GM12891 (cell line): ENCODE results near the gene MT1A.
"Not testable (repeated sequence)": the region's sequence is repeated elsewhere in the genome, so short reads cannot be mapped to it uniquely, and the experiment has no call there.

Experiments used
- DNase-seq: peaks from one replicate; pipeline ENCODE4 v3.0.0; 2011; ENCODE audit warnings: low spot score; ENCODE audit not compliant: insufficient read length
- FAIRE-seq: peaks from 2 replicates; lab custom pipeline; 2011; peaks lifted over from hg19 to GRCh38; lab: Jason Lieb, UNC
- PAX5 ChIP-seq: IDR thresholded peaks from 2 replicates; pipeline ENCODE4 v1.6.1; 2011; ENCODE audit warnings: low read length, moderate library complexity, mild to moderate bottlenecking; ENCODE audit not compliant: insufficient read depth, severe bottlenecking
- POLR2A ChIP-seq: IDR thresholded peaks from 2 replicates; pipeline ENCODE4 v1.6.1; 2011; ENCODE audit warnings: low read depth, low read length, control low read depth
- POLR2AphosphoS5 ChIP-seq: IDR thresholded peaks from 2 replicates; pipeline ENCODE4 v1.6.1; 2011; ENCODE audit warnings: low read depth, low read length, control low read depth
- POU2F2 ChIP-seq: IDR thresholded peaks from 2 replicates; pipeline ENCODE4 v1.6.1; 2011; ENCODE audit warnings: low read depth, mild to moderate bottlenecking, control low read depth, low read length, moderate library complexity
- SPI1 ChIP-seq: IDR thresholded peaks from 2 replicates; pipeline ENCODE4 v1.6.1; 2011; ENCODE audit warnings: low read depth, low read length, control low read depth
- TAF1 ChIP-seq: IDR thresholded peaks from 2 replicates; pipeline ENCODE4 v1.6.1; 2011; ENCODE audit warnings: low read depth, low read length, control low read depth

Gene MT1A

GRCh38 chr16:56649820-56650219 lies 11.4 kb downstream of the MT1A start:
- FAIRE-seq = no peak
- no peak for DNase-seq
- no peak for TF ChIP-seq POLR2AphosphoS5
- TF ChIP-seq POU2F2 = no peak
- no peak for TF ChIP-seq SPI1
- no peak for TF ChIP-seq TAF1
- no peak for TF ChIP-seq POLR2A
- TF ChIP-seq PAX5 = no peak

- DNase-seq (no peak), FAIRE-seq (no peak)
- TF ChIP-seq PAX5 (no peak), TAF1 (no peak), SPI1 (no peak), POLR2A (no peak), POU2F2 (no peak)
These were observed 13.1 kb downstream of the MT1A start, which contains the start of gene MT1B for GRCh38 chr16:56651586-56651985. MT1B (plus strand) TSS chr16:56651886; CDS start chr16:56651954, 68 bp downstream.

- FAIRE-seq = no peak
- DNase-seq = no peak
- no peak for TF ChIP-seq POLR2AphosphoS5
- no peak for TF ChIP-seq SPI1
- no peak for TF ChIP-seq POU2F2
- no peak for TF ChIP-seq PAX5
- TF ChIP-seq POLR2A = no peak
- no peak for TF ChIP-seq TAF1
These were observed 14.1 kb downstream of the MT1A start for GRCh38 chr16:56652600-56652999.

- TF ChIP-seq POLR2AphosphoS5 (no peak), POLR2A (no peak), PAX5 (no peak), POU2F2 (no peak), SPI1 (no peak), TAF1 (no peak)
- DNase-seq (no peak), FAIRE-seq (no peak)
These were observed 14.8 kb downstream of the MT1A start for GRCh38 chr16:56653218-56653617.

- FAIRE-seq (no peak), DNase-seq (no peak)
- TF ChIP-seq POU2F2 = no peak
- TF ChIP-seq POLR2AphosphoS5 = no peak
- no peak for TF ChIP-seq POLR2A
- no peak for TF ChIP-seq PAX5
- no peak for TF ChIP-seq TAF1
- no peak for TF ChIP-seq SPI1
These were observed 19.3 kb downstream of the MT1A start, which contains the start of gene MT1F for GRCh38 chr16:56657555-56658326. MT1F (plus strand) TSS chr16:56657959; CDS start chr16:56658059, 100 bp downstream.

GRCh38 chr16:56658327-56658875 lies 19.9 kb downstream of the MT1A start:
- no peak for FAIRE-seq
- TF ChIP-seq SPI1 (no peak), POU2F2 (no peak), POLR2AphosphoS5 (no peak), POLR2A (no peak), TAF1 (no peak), PAX5 (no peak)
- no peak for DNase-seq

GRCh38 chr16:56662357-56663354 lies 24.2 kb downstream of the MT1A start:
- no peak for TF ChIP-seq POLR2AphosphoS5
- no peak for TF ChIP-seq PAX5
- DNase-seq (no peak), FAIRE-seq (no peak)

GRCh38 chr16:56664506-56664905 lies 26.0 kb downstream of the MT1A start:
- no peak for FAIRE-seq
- DNase-seq = no peak
- no peak for TF ChIP-seq POLR2AphosphoS5
- TF ChIP-seq TAF1 = no peak
- TF ChIP-seq POLR2A = no peak
- TF ChIP-seq PAX5 = no peak
- no peak for TF ChIP-seq SPI1
- TF ChIP-seq POU2F2 = no peak

GRCh38 chr16:56665286-56666261 lies 27.1 kb downstream of the MT1A start:
- FAIRE-seq, DNase-seq: not testable (repeated sequence)
